PFSK-1 (cell line): ENCODE measurements around the gene MRPL49.

ENCODE experiments used
- FOXP2 ChIP-seq: optimal IDR thresholded peaks from 2 replicates; pipeline ENCODE3; 2011; ENCODE audit warnings: borderline replicate concordance, control low read depth, inconsistent platforms; ENCODE audit not compliant: insufficient read depth; ENCODE audit errors: extremely low read length, extremely low read depth
- POLR2AphosphoS5 ChIP-seq: IDR thresholded peaks from 2 replicates; pipeline ENCODE4 v1.6.1; 2012; ENCODE audit warnings: low read depth, mild to moderate bottlenecking, control low read depth, low read length, moderate library complexity
- SIN3A ChIP-seq: IDR thresholded peaks from 2 replicates; pipeline ENCODE4 v1.6.1; 2012; ENCODE audit warnings: mild to moderate bottlenecking, low read length, moderate library complexity, borderline replicate concordance; ENCODE audit not compliant: insufficient read depth
- TAF1 ChIP-seq: IDR thresholded peaks from 2 replicates; pipeline ENCODE4 v1.6.1; 2012; ENCODE audit warnings: low read length, control low read depth, borderline replicate concordance; ENCODE audit not compliant: insufficient read depth
- TF ChIP-seq, protein P1 (sequence below), 2 experiments: IDR thresholded peaks; 2 replicates each; pipeline versions ENCODE4 v1.6.1 to v1.8.0; 2011 to 2012; ENCODE audit warnings: low read depth in 2 of 2, low read length in 2 of 2, control low read depth in 1 of 2, inconsistent platforms in 1 of 2, mild to moderate bottlenecking in 1 of 2, moderate library complexity in 1 of 2; ENCODE audit not compliant: insufficient read depth in 1 of 2

The MRPL49 gene

GRCh38 chr11:65124480-65125196 is 2.5 kb downstream of the MRPL49 start:
- TF ChIP-seq, protein P1, sequence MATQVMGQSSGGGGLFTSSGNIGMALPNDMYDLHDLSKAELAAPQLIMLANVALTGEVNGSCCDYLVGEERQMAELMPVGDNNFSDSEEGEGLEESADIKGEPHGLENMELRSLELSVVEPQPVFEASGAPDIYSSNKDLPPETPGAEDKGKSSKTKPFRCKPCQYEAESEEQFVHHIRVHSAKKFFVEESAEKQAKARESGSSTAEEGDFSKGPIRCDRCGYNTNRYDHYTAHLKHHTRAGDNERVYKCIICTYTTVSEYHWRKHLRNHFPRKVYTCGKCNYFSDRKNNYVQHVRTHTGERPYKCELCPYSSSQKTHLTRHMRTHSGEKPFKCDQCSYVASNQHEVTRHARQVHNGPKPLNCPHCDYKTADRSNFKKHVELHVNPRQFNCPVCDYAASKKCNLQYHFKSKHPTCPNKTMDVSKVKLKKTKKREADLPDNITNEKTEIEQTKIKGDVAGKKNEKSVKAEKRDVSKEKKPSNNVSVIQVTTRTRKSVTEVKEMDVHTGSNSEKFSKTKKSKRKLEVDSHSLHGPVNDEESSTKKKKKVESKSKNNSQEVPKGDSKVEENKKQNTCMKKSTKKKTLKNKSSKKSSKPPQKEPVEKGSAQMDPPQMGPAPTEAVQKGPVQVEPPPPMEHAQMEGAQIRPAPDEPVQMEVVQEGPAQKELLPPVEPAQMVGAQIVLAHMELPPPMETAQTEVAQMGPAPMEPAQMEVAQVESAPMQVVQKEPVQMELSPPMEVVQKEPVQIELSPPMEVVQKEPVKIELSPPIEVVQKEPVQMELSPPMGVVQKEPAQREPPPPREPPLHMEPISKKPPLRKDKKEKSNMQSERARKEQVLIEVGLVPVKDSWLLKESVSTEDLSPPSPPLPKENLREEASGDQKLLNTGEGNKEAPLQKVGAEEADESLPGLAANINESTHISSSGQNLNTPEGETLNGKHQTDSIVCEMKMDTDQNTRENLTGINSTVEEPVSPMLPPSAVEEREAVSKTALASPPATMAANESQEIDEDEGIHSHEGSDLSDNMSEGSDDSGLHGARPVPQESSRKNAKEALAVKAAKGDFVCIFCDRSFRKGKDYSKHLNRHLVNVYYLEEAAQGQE (IDR thresholded peaks at IDR 0.05; ENCODE audit: insufficient read depth in 1 of 2, low read depth in 2 of 2, low read length in 2 of 2), result no peak
- TF ChIP-seq POLR2AphosphoS5 (no peak), SIN3A (no peak)

DNA sequence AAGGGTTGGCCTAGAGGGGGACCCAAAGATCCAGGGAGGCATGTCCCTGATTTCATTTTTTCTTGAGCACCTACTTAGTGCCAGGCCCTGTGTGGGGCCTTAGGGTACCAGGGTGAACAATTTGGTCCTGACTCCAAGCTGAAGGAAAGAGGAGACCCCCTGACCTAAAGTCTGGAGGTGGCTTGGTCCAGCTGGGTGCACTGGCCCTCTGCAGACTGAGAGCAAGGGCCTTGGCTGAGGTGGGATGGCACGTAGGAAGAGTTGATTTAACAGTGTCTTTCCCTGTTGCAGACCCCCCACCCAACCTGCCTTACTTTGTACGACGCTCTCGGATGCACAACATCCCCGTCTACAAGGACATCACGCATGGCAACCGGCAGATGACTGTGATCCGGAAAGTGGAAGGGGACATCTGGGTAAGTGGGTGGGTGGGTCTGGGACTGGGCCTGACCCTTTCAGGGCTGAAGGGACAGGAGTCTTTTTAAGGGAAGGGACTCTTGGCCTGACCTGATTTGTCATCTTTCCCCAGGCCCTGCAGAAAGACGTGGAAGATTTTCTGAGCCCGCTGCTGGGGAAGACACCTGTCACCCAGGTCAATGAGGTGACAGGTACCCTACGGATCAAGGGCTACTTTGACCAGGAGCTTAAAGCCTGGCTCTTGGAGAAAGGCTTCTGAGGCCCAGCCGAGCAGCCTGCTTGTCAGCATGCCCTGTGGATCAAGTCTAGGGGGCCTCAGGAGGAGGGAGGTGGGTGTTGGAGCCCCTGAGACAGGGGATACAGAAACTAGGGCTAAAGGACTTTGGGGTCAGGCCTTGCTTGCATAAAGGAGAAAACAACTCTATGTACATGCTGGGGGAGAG is 3.3 kb downstream of the MRPL49 start:
- TF ChIP-seq POLR2AphosphoS5, result no peak
- no peak for TF ChIP-seq FOXP2
- TF ChIP-seq, protein P1 (IDR thresholded peaks at IDR 0.05; ENCODE audit: insufficient read depth in 1 of 2, low read depth in 2 of 2, low read length in 2 of 2), result no peak
- TF ChIP-seq TAF1, result no peak
- no peak for TF ChIP-seq SIN3A

- no peak for TF ChIP-seq TAF1
- TF ChIP-seq POLR2AphosphoS5, result no peak
- TF ChIP-seq SIN3A, result no peak
- no peak for TF ChIP-seq FOXP2
- TF ChIP-seq, protein P1 (IDR thresholded peaks at IDR 0.05; ENCODE audit: insufficient read depth in 1 of 2, low read depth in 2 of 2, low read length in 2 of 2), result no peak
Measured at GRCh38 chr11:65126624-65127274, 4.6 kb downstream of the MRPL49 start.

- no peak for TF ChIP-seq FOXP2
- TF ChIP-seq, protein P1 (IDR thresholded peaks at IDR 0.05; ENCODE audit: insufficient read depth in 1 of 2, low read depth in 2 of 2, low read length in 2 of 2), result no peak
- TF ChIP-seq TAF1, result no peak
- TF ChIP-seq SIN3A, result no peak
- no peak for TF ChIP-seq POLR2AphosphoS5
Measured at GRCh38 chr11:65127473-65128181, 5.5 kb downstream of the MRPL49 start.
